HCT116 (cell line): ENCODE measurements around the gene ASMTL. TPM values are rescaled to one million over a fixed set of nuclear protein-coding genes. Genes with fewer than 3 reads are reported as not detected.
"Not testable (repeated sequence)": the region's sequence is repeated elsewhere in the genome, so short reads cannot be mapped to it uniquely, and the experiment has no call there.

Experiments
- ATAC-seq: fragments of 200-7000 bp; cut with Tn5 transposase; 2 replicates; pipeline ENCODE4 v1.9.1; 2020; ENCODE audit warnings: mild to moderate bottlenecking, moderate library complexity
- BruUV-seq: library from RNA; stranded (reverse); fragments of 400-500 nt; replicated peaks from 2 replicates; lab custom pipeline; 2021; lab: Mats Ljungman, UMichigan
- CTCF ChIA-PET: fragments of 300-600 bp; sonication (Branson Sonifier 250); formaldehyde crosslinking; loops from one replicate; lab custom pipeline; 2021; ENCODE audit warnings: antibody characterized with exemption; lab: Charles Lee
- POLR2A ChIA-PET: fragments of 300-600, 350-600 bp; sonication (Branson Sonifier 250); formaldehyde crosslinking; loops from one replicate; lab custom pipeline; 2021; ENCODE audit warnings: antibody characterized with exemption; lab: Charles Lee
- RAD21 ChIA-PET, 2 experiments: fragments of 300-600 bp; sonication (Branson Sonifier 250); formaldehyde crosslinking; loops; one replicate each; lab custom pipeline; 2023; ENCODE audit warnings: low total read pairs in 2 of 2; ENCODE audit not compliant: uncharacterized antibody in 2 of 2, unreplicated experiment in 2 of 2, low non-redundant PET in 1 of 2; lab: Charles Lee
- DNase-seq: peaks from one replicate; pipeline ENCODE4 v3.0.0-alpha.2; 2010; ENCODE audit warnings: low read depth, low spot score
- H2AFZ ChIP-seq: fragments of 200-600 bp; shearing (Covaris generic), sonication (generic); 2 replicates; pipeline ENCODE4 v1.6.1; 2017; ENCODE audit warnings: low read depth, mixed run types, mixed read lengths, antibody characterized with exemption, low read length; ENCODE audit not compliant: poor library complexity, severe bottlenecking
- H3K27ac ChIP-seq: 2 replicates; pipeline ENCODE4 v1.5.1; 2012; ENCODE audit warnings: low read depth, low read length
- H3K27me3 ChIP-seq: fragments of 200-600 bp; sonication (generic); 2 replicates; pipeline ENCODE4 v1.6.1; 2016; ENCODE audit warnings: mixed run types, low read length, mixed read lengths; ENCODE audit not compliant: insufficient read depth
- H3K36me3 ChIP-seq, 2 experiments: fragments of 200-500 bp in 1 of 2; fragments of 200-600 bp in 1 of 2; sonication (Bioruptor generic) in 1 of 2; sonication (generic) in 1 of 2; 2 replicates each; pipeline versions ENCODE4 v1.5.1 to v1.6.1; 2014 to 2016; ENCODE audit warnings: low read length in 2 of 2, inconsistent platforms in 1 of 2, mixed read lengths in 1 of 2, mixed run types in 1 of 2; ENCODE audit not compliant: insufficient read depth in 2 of 2, control insufficient read depth in 1 of 2
- H3K4me1 ChIP-seq, 2 experiments: fragments of 200-600 bp in 1 of 2; sonication (generic) in 1 of 2; 2 replicates each; pipeline versions ENCODE4 v1.5.1 to v1.6.1; 2012 to 2017; ENCODE audit warnings: low read length in 2 of 2, inconsistent platforms in 1 of 2, mild to moderate bottlenecking in 1 of 2, mixed read lengths in 1 of 2, mixed run types in 1 of 2, moderate library complexity in 1 of 2; ENCODE audit not compliant: insufficient read depth in 2 of 2, control insufficient read depth in 1 of 2
- H3K4me2 ChIP-seq: fragments of 200-600 bp; sonication (generic); 2 replicates; pipeline ENCODE4 v1.6.1; 2017; ENCODE audit warnings: mixed run types, low read length, mixed read lengths
- H3K4me3 ChIP-seq, 2 experiments: fragments of 200-600 bp in 1 of 2; sonication (generic) in 1 of 2; replicated peaks in 1 of 2; 2 replicates each; pipeline ENCODE4 v1.5.1; 2011 to 2016; ENCODE audit warnings: low read length in 2 of 2, control low read depth in 1 of 2, low read depth in 1 of 2, mild to moderate bottlenecking in 1 of 2, mixed read lengths in 1 of 2, mixed run types in 1 of 2
- H3K79me2 ChIP-seq: fragments of 200-600 bp; sonication (generic); 2 replicates; pipeline ENCODE4 v1.6.1; 2017; ENCODE audit warnings: mild to moderate bottlenecking, mixed run types, low read length, moderate library complexity, mixed read lengths; ENCODE audit not compliant: insufficient read depth
- H3K9ac ChIP-seq: fragments of 200-600 bp; sonication (generic); 2 replicates; pipeline ENCODE4 v1.6.1; 2016; ENCODE audit warnings: low read length, mixed read lengths
- H3K9me2 ChIP-seq: fragments of 200-600 bp; sonication (generic), shearing (Covaris generic); 2 replicates; pipeline ENCODE4 v1.6.1; 2017; ENCODE audit warnings: mixed run types, mild to moderate bottlenecking, moderate library complexity; ENCODE audit not compliant: insufficient read depth
- H3K9me3 ChIP-seq, 2 experiments: fragments of 200-500 bp in 1 of 2; fragments of 200-600 bp in 1 of 2; sonication (Bioruptor generic) in 1 of 2; sonication (generic) in 1 of 2; 2 replicates each; pipeline ENCODE4 v1.6.1; 2014 to 2017; ENCODE audit warnings: low read length in 2 of 2, mixed read lengths in 2 of 2, inconsistent platforms in 1 of 2, low read depth in 1 of 2, mild to moderate bottlenecking in 1 of 2, mixed run types in 1 of 2, moderate library complexity in 1 of 2; ENCODE audit not compliant: control insufficient read depth in 1 of 2, insufficient read depth in 1 of 2
- H4K20me1 ChIP-seq: fragments of 200-600 bp; sonication (generic), shearing (Covaris generic); 2 replicates; pipeline ENCODE4 v1.6.1; 2017; ENCODE audit warnings: mixed run types, mild to moderate bottlenecking, moderate library complexity; ENCODE audit not compliant: insufficient read depth
- intact Hi-C: fragments of 100-400 bp; cut with micrococcal nuclease; formaldehyde crosslinking; loops from 2 replicates; pipeline ENCODE4 v1.10.0; 2022
- total RNA-seq: library from RNA; stranded (reverse); gene quantifications from one replicate; pipeline ENCODE4 v1.2.1, GENCODE V29; 2021; ENCODE audit not compliant: unreplicated experiment
- TF ChIP-seq, protein P1 (sequence below): IDR thresholded peaks from 2 replicates; pipeline ENCODE4 v1.6.1; 2012

Gene ASMTL
- total RNA-seq, 1 experiment from 2014 or later = 59.6 TPM

DNA sequence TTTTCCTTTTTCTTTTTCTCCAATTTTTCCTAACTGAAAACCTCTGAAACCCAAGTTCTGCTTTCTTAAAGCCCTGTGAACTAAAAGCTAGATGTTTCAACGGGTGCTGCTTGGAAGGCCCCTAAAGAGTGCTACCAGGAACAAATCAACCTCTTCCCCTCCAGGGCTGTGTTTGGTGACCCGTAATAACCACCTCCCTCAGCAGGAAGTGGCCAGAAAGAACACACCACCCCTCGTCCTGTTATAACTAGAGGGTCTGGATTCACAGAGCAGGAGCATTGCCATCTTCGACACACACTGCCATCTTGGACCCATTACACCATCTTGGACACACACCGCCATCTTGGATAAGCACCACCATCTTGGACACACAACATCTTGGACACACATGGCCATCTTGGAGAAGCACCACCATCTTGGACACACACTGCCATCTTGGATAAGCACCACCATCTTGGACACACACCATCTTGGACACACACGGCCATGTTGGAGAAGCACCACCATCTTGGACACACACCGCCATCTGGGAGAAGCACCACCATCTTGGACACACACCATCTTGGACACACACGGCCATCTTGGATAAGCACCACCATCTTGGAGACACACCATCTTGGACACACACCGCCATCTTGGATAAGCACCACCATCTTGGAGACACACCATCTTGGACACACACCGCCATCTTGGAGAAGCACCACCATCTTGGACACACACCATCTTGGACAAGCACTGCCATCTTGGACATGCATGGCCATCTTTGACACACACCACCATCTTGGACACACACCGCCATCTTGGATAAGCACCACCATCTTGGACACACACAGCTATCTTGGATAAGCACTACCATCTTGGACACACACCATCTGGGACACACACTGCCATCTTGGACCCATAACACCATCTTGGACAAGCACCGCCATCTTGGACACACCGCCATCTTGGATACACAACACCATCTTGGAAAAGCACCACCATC lies 5.4 kb downstream of the ASMTL start:
- H3K4me2 ChIP-seq, H3K9me3 ChIP-seq, ATAC-seq, H3K4me1 ChIP-seq, DNase-seq, H3K27me3 ChIP-seq, H4K20me1 ChIP-seq, intact Hi-C loops, H3K9ac ChIP-seq, H3K4me3 ChIP-seq, H2AFZ ChIP-seq, POLR2A ChIA-PET, H3K9me2 ChIP-seq, RAD21 ChIA-PET, H3K27ac ChIP-seq, CTCF ChIA-PET: not testable (repeated sequence)
- peaks cover 0 to 15% of the 10 kb centered on the region in 2 experiments; a peak in 1 of 4 replicates for H3K36me3 ChIP-seq
- peaks cover 84% of the 10 kb centered on the region for H3K79me2 ChIP-seq
- BruUV-seq = TSS peak; percentile 26

DNA sequence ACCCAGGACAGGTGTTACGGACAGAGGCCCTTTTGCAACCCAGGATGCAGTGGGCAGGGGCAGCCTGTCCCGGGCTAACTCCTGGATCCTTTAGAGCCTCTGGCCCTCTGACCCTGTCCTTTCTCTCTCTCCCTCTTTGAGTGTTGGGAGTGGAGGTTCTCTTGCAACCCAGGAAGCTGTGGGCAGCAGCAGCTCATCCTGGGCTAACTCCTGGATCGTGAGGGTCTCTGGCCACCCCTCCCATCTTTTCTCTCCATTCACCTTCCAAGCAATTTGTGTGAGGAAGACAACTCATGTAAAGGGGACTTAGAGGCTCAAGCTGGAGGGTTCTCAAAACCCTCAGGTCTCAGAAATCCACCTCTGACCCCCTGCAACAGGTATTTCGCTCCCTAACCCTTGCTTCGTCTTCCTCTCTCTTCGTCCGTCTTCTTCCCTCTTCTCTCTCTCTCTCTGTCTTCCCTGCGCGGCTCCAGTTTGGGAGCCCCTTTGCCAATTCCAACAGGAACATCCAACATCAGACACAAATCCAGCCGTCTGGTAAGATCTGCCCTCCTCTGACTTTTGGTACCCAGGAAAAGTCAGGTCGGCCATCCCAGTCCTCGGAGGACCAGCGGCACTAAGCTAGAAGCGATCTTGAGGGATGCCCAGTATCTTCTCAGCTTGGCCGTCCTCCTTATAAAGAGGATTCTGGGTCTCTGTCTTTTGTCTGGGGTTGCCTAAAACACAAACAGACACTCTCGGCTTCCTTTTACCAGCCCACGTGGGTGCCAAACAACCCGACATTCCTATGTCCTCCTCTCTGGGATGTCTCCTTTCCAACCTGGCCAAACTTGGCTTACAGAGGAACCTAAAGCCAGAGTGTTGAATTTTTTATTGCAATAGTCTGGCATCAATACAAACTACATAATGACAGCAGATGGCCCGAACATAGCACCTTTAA lies 7.9 kb downstream of the ASMTL start:
- H3K4me2 ChIP-seq = no peak overlapping the region
- ChIA-PET CTCF (no interaction called here), RAD21 (no interaction called here), POLR2A (no interaction called here)
- intact Hi-C loops = no loop called here
- H4K20me1 ChIP-seq = no peaks in the 10 kb centered on the region
- H3K4me3 ChIP-seq = no peak overlapping the region
- ATAC-seq = no peak
- BruUV-seq = no TSS peak
- no peak overlapping the region for H3K9ac ChIP-seq
- H3K9me2 ChIP-seq = no peaks in the 10 kb centered on the region
- H3K9me3 ChIP-seq = no peaks in the 10 kb centered on the region; a peak in 1 of 4 replicates
- no peaks in the 10 kb centered on the region for H3K27me3 ChIP-seq
- H3K79me2 ChIP-seq = peaks cover 68% of the 10 kb centered on the region
- TF ChIP-seq, protein P1, sequence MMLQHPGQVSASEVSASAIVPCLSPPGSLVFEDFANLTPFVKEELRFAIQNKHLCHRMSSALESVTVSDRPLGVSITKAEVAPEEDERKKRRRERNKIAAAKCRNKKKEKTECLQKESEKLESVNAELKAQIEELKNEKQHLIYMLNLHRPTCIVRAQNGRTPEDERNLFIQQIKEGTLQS = no peak
- TF ChIP-seq, all 23 proteins: peak for 0
- no peak for DNase-seq
- Histone ChIP-seq H3K27ac (no peak overlapping the region), H3K36me3 (peaks cover 0 to 15% of the 10 kb centered on the region in 2 experiments; a peak in 1 of 4 replicates), H2AFZ (no peak overlapping the region), H3K4me1 (no peaks in the 10 kb centered on the region)
